ENCODE results near the gene BRIP1. TPM values are rescaled to one million over a fixed set of nuclear protein-coding genes. Genes with fewer than 3 reads are reported as not detected.

BRIP1 gene
- total RNA-seq, 1 donor from 2014 or later, result 4.3 TPM

DNA sequence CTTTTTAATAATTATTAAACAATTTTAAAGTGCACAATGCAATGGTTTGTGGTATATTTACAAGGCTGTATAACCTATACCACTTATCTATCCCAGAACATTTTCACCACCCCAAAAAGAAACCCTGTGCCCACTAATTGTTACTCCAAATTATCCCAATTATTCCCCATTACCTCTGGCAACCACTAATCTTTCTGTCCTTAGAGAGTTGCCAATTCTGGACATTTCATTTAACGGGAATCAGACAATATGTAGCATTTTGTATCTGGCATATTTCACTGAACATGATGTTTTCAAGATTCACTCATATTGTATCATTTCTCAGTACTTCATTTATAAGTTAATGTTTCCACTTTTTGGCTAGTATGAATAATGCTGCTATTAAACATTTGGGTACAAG is 169.2 kb downstream of the BRIP1 start:
- no peak overlapping the region for H3K4me3 Mint-ChIP-seq (ENCODE audit: unreplicated experiment)
- H3K27ac Mint-ChIP-seq (ENCODE audit: unreplicated experiment), result peak overlapping the region; percentile 84
- no peak for DNase-seq (ENCODE audit: low spot score)
- H3K9me3 Mint-ChIP-seq (ENCODE audit: low read depth), result peaks cover 27% of the 10 kb centered on the region
- peaks cover 14% of the 10 kb centered on the region for H3K4me1 Mint-ChIP-seq (ENCODE audit: low read depth)
- H3K27me3 Mint-ChIP-seq (ENCODE audit: low read depth), result no peaks in the 10 kb centered on the region
- TF ChIP-seq CTCF (IDR thresholded peaks at IDR 0.05), result no peak
- H3K36me3 Mint-ChIP-seq (ENCODE audit: low read depth), result peaks cover 13% of the 10 kb centered on the region

DNA sequence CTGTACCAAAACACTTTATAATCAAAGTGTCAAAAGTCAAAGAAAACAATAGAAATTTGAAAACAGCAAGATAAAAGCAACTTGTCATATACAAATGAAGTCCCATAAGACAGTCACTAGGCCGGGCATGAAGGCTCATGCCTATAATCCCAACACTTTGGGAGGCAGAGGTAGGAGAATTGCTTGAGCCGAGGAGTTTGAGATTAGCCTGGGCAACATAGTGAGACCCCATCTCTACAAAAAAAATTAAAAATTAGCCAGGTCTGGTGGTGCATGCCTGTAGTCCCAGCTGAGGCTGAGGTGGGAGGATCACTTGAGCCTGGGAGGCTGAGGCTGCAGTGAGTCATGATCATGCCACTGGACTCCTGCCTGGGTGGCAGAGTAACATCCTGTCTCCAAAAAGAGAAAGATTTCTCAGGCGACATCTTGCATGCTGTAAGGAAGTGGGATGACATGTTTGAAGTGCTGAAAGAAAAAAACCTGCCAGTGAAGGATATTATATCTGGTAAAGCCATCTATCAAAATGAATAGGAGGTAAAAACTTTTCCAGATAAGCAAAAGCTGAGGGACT is 173.6 kb downstream of the BRIP1 start:
- Mint-ChIP-seq H3K4me1 (ENCODE audit: low read depth) (peaks cover 14% of the 10 kb centered on the region), H3K27ac (ENCODE audit: unreplicated experiment) (peak overlapping the region; percentile 66), H3K27me3 (ENCODE audit: low read depth) (no peaks in the 10 kb centered on the region), H3K4me3 (ENCODE audit: unreplicated experiment) (no peak overlapping the region), H3K9me3 (ENCODE audit: low read depth) (peaks cover 2% of the 10 kb centered on the region), H3K36me3 (ENCODE audit: low read depth) (peaks cover 3% of the 10 kb centered on the region)
- DNase-seq (ENCODE audit: low spot score), result no peak
- TF ChIP-seq CTCF (IDR thresholded peaks at IDR 0.05), result no peak

DNA sequence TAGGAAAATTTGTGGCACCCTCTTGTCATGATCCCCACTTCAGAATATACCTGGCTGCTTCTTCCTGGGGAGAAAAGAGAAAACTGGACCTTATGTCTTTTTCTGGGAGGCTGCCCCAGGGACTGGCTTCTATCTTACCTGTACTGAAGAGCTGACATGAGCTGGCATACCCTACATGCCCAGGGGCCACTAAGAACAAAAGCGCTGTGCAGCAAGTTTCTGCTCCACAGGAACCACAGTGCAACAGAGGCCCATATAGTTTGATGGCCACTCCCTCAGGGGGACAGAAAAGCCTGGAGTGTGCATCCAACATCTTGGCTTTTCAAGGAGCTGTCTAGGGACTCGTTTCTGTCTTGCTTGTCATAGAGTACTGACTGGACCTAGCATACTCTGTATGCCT is 175.6 kb downstream of the BRIP1 start:
- peaks cover 7% of the 10 kb centered on the region for H3K4me1 Mint-ChIP-seq (ENCODE audit: low read depth)
- no peaks in the 10 kb centered on the region for H3K27me3 Mint-ChIP-seq (ENCODE audit: low read depth)
- no peaks in the 10 kb centered on the region for H3K9me3 Mint-ChIP-seq (ENCODE audit: low read depth)
- H3K36me3 Mint-ChIP-seq (ENCODE audit: low read depth), result peaks cover 3% of the 10 kb centered on the region
- no peak for DNase-seq (ENCODE audit: low spot score)
- no peak for TF ChIP-seq CTCF (IDR thresholded peaks at IDR 0.05)
- H3K4me3 Mint-ChIP-seq (ENCODE audit: unreplicated experiment), result no peak overlapping the region
- H3K27ac Mint-ChIP-seq (ENCODE audit: unreplicated experiment), result no peak overlapping the region

GRCh38 chr17:61686113-61686512 is 177.2 kb downstream of the BRIP1 start:
- Mint-ChIP-seq H3K9me3 (ENCODE audit: low read depth) (no peaks in the 10 kb centered on the region), H3K36me3 (ENCODE audit: low read depth) (peaks cover 3% of the 10 kb centered on the region), H3K4me3 (ENCODE audit: unreplicated experiment) (no peak overlapping the region), H3K4me1 (ENCODE audit: low read depth) (peaks cover 10% of the 10 kb centered on the region), H3K27me3 (ENCODE audit: low read depth) (no peaks in the 10 kb centered on the region), H3K27ac (ENCODE audit: unreplicated experiment) (no peak overlapping the region)
- DNase-seq (ENCODE audit: low spot score), result no peak
- TF ChIP-seq CTCF (IDR thresholded peaks at IDR 0.05), result no peak

DNA sequence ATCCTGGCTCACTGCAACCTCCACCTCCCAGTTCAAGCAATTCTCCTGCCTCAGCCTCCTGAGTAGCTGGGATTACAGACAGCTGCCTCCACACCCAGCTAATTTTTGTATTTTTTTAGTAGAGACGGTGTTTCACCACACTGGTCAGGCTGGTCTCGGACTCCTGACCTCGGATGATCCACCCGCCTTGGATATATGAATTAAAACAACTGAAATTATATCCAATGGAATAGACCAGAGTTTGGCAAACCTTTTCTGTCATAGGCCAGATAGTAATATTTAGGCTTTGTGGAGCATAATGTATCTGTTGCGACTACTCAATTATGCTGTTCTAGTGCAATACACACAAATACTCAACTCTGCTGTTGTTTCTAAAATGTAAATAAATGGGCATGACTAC is 178.5 kb downstream of the BRIP1 start:
- H3K36me3 Mint-ChIP-seq (ENCODE audit: low read depth), result peaks cover 3% of the 10 kb centered on the region
- DNase-seq (ENCODE audit: low spot score), result no peak
- TF ChIP-seq CTCF (IDR thresholded peaks at IDR 0.05), result no peak
- no peak overlapping the region for H3K27ac Mint-ChIP-seq (ENCODE audit: unreplicated experiment)
- H3K27me3 Mint-ChIP-seq (ENCODE audit: low read depth), result no peaks in the 10 kb centered on the region
- H3K9me3 Mint-ChIP-seq (ENCODE audit: low read depth), result no peaks in the 10 kb centered on the region
- H3K4me3 Mint-ChIP-seq (ENCODE audit: unreplicated experiment), result no peak overlapping the region
- H3K4me1 Mint-ChIP-seq (ENCODE audit: low read depth), result peaks cover 8% of the 10 kb centered on the region
